Measurements from ENCODE around the gene PSME1. TPM values are rescaled to one million over a fixed set of nuclear protein-coding genes. Genes with fewer than 3 reads are reported as not detected.

PSME1 gene
- total RNA-seq (2014; rRNA removed; shearing (Covaris generic); ENCODE audit: low replicate concordance): 77.8 and 123 TPM in 2 replicates

DNA sequence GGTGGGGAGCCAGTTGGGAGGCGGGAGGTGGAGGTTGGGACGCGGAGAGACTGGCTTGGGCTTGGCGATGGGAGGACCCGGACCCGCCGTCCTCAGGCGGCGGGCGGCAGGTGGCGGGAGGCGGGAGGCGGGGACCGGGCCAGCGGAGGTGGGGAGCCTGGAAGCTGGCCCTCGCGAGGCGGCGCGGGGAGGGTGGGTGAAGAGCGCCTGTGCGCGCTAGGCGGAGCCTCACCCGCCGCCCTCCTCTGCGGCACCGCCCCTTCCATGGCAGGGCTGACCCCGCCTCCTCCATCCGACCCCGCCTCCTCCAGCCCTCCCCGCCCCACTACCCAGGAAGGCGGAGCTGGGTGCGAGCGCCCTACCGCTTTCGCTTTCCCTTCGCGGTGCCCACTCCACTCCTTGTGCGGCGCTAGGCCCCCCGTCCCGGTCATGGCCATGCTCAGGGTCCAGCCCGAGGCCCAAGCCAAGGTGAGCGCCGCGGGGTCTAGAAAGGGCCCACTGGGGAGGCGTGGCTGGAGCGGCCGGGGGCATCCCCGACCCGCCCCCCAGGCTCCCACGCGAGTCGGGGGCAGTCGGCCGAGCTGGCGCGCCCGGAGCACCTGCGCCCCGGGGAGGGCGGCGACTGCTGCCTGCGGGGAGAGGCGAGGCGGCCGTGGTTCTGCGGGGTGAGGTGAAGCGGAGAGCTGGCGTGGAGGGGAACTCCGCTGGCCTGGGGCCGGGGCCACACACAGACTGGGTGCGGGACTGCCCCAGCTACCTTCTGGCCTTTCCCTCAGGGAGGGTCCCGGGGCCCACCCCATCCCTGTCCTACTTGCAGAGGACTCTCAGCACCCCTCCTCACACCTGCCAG, at the start of gene PSME1:
Gene PSME1 (plus strand): TSS at position 361 of the 850 bp plus-strand sequence. CDS start 69 bp downstream, at position 430.
- DNase-seq (ENCODE audit: low read depth): peak; percentile 80
- in situ Hi-C loops (cut with HindIII; ENCODE audit: low pct_unique_long_range_greater_than_20kb, low sequenced_read_pairs): no loop called here

DNA sequence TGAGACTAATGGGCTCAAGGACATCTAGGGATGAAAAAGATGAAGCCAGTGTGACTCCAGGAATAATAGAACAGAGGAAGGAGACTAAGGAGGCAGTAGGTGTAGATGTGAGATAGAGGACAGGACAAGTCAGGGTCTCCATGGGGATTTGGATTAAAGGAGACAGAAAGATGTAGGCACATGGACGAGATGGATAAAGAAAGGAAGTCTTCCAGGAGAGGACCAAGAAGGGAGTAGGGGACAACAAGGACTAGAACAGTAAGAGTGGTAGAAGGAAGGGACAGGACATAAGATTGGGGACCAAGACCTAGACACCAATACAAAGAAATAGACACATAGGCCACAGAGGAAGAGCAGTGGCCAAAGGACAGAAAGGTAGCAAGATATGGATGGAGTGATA, 49.0 kb upstream of the PSME1 start:
- no peak for DNase-seq (ENCODE audit: low read depth)
- in situ Hi-C loops (cut with HindIII; ENCODE audit: low pct_unique_long_range_greater_than_20kb, low sequenced_read_pairs): no loop called here

GRCh38 chr14:24088095-24088494, 47.9 kb upstream of the PSME1 start:
- in situ Hi-C loops (cut with HindIII; ENCODE audit: low pct_unique_long_range_greater_than_20kb, low sequenced_read_pairs): no loop called here
- no peak for DNase-seq (ENCODE audit: low read depth)

DNA sequence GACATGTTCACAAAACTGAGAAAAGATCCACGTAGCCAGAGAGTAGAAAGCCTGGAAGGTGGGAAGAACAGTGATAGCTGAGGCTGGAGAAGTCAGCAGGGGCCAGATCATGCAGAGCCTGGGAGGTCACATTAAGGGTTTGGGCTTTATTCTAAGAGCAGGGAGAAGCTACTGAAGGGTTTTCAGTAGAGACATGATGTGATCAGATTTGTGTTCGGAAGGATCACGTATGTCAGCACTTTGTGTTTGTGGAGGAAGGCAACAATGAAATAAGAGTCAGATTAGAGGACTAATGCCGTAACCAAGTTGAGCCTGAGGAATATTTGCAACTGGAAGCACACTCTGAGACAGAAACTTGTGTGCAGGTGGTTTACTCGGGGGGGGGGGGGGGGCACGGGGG, 46.1 kb upstream of the PSME1 start:
- DNase-seq (ENCODE audit: low read depth): no peak

GRCh38 chr14:24092110-24092504, 43.9 kb upstream of the PSME1 start:
- in situ Hi-C loops (cut with HindIII; ENCODE audit: low pct_unique_long_range_greater_than_20kb, low sequenced_read_pairs): no loop called here
- DNase-seq (ENCODE audit: low read depth): no peak

More for the DNA sequence above, 46.1 kb upstream of the PSME1 start:
- in situ Hi-C loops (cut with HindIII; ENCODE audit: low pct_unique_long_range_greater_than_20kb, low sequenced_read_pairs): no loop called here

DNA sequence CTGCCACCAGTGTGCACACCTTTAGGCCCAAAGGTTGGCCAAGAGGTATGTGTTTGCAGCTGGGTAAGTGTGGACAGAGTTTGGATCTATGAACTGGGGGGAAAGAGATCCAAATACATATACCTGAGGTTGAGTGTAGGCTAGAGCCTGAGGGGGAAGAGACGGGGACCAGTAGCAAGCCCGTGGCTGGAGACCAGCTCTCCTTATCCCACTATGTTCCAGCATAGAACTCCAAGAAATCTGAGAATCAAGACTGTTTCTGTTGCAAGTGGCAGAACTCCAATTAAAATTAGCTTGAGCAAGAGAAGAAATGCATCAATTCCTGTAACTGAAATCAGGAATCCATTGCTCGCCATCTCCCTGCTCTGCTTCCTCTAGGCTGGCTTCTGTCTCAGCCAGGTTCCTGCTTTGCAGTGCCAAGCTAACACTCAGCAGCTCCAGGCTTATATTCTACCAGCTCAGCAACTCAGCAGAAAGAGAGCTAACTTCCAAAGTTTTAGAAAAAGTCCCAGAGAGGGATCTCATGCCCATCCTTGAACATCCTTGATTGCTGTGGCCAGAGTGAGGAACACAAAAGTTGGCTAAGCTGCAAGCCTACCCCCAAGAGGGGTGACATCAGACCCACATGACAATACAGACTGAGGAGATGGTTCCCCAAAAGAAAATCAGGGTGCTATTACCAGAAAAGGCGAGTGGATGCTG, 43.3 kb upstream of the PSME1 start:
- no peak for DNase-seq (ENCODE audit: low read depth)
- in situ Hi-C loops (cut with HindIII; ENCODE audit: low pct_unique_long_range_greater_than_20kb, low sequenced_read_pairs): no loop called here

GRCh38 chr14:24093207-24093900, 42.6 kb upstream of the PSME1 start:
- DNase-seq (ENCODE audit: low read depth): no peak
- in situ Hi-C loops (cut with HindIII; ENCODE audit: low pct_unique_long_range_greater_than_20kb, low sequenced_read_pairs): no loop called here

DNA sequence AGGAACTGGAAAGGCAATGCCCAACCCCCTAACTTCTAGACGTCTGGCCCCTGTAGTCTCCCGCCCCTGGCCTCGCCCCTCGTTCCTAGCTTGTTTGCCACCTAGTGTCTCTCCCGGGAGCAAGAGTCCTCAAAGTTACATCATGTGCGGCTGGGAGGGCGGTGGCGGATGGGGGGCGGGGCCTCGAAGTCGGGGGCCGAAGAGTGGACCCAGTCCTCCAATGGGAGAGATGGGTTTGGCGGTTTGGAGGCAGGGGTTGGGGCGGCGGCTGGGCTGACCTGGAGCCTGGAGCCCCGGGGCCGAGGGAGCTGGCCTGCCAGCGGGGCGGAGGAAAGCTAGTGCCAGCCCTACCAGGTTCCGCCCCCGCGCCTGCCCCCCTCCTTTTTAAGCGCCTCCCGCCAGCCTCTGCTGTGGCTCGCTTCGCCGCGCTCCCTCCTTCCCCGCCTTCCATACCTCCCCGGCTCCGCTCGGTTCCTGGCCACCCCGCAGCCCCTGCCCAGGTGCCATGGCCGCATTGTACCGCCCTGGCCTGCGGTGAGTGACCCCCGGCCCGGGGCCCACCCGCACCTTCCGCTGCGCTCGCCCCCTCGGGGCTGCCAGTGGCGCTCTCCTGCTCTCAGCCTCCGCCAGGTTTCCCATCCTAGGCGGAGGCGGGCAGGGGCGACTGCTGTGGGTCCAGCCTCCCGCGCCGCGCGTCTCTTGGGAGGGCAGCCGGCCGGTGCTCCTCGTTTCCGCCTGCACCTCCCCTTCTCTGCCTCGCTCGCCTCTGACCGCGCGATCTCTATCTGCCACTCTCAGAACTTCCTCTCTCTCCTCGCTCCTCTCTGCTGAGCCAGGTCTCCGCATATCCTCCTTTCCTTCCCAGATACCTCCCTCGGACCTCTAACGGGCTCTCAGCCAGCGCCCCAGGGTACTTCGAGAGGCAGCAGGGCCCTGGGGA, 41.8 kb upstream of the PSME1 start, which contains the start of gene PCK2:
Gene PCK2 (plus strand): TSS at position 411 of the 940 bp plus-strand sequence. CDS start 95 bp downstream, at position 506.
- DNase-seq (ENCODE audit: low read depth): peak; percentile 89
- in situ Hi-C loops (cut with HindIII; ENCODE audit: low pct_unique_long_range_greater_than_20kb, low sequenced_read_pairs): no loop called here

GRCh38 chr14:24094841-24095270, 41.1 kb upstream of the PSME1 start:
- DNase-seq (ENCODE audit: low read depth): no peak
- in situ Hi-C loops (cut with HindIII; ENCODE audit: low pct_unique_long_range_greater_than_20kb, low sequenced_read_pairs): no loop called here

DNA sequence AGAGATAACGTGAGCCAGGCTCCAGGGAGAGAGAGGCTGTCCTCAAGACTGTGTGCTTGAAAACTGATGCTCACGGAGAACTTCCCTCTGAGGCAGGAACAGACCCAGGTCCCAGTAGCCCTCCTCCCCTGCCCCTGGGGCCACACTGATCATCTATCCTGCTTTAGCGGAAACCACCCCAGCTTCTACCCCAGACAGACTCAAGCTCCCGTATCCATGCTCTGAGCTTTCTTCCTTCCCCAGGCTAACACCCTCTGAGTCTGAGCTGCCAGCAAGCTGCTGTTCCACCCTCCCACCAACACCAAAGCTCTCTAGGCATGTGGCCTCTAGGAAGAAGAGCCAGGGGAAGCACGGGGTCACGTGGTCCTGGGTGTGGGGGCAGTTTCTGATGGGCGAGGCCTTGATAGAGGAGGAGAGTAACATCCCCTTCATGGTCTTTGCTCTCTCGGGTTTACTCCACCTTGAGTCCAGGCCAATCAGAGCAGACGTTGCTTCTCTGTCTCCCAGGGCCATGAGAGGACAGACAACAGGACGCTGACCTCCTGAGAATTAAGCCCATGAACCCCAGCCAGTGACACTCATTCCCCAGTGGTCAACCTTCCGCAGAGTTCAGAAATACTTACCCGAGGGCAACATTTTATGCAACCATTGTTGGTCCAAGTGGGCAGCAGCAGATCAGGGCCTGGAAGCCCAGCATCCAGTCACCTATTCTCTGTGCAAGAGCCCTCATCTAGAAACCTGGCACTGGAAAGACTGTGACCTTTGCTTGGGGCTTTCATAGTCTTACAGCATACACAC, 40.5 kb upstream of the PSME1 start:
- peak; percentile 88 for DNase-seq (ENCODE audit: low read depth)
- in situ Hi-C loops (cut with HindIII; ENCODE audit: low pct_unique_long_range_greater_than_20kb, low sequenced_read_pairs): no loop called here

DNA sequence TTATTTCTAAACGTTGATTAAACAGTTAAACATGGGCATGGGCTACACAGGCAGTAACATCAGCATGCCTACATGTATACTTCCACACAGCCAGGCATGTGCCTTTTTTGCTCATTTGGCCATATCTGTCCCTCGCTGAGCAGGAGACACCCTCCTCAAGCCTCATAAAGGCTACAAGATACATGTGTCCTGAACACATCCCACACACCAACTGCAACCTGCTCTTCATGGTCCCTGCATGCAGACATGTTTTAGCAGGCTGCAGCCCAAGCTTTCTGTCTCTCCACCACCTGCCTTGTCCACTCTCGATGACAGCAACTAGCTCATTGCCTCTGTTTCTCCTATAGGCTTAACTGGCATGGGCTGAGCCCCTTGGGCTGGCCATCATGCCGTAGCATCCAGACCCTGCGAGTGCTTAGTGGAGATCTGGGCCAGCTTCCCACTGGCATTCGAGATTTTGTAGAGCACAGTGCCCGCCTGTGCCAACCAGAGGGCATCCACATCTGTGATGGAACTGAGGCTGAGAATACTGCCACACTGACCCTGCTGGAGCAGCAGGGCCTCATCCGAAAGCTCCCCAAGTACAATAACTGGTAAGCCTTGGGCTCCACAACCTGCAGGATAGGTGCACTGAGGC, 39.3 kb upstream of the PSME1 start:
- in situ Hi-C loops (cut with HindIII; ENCODE audit: low pct_unique_long_range_greater_than_20kb, low sequenced_read_pairs): no loop called here
- DNase-seq (ENCODE audit: low read depth): no peak

DNA sequence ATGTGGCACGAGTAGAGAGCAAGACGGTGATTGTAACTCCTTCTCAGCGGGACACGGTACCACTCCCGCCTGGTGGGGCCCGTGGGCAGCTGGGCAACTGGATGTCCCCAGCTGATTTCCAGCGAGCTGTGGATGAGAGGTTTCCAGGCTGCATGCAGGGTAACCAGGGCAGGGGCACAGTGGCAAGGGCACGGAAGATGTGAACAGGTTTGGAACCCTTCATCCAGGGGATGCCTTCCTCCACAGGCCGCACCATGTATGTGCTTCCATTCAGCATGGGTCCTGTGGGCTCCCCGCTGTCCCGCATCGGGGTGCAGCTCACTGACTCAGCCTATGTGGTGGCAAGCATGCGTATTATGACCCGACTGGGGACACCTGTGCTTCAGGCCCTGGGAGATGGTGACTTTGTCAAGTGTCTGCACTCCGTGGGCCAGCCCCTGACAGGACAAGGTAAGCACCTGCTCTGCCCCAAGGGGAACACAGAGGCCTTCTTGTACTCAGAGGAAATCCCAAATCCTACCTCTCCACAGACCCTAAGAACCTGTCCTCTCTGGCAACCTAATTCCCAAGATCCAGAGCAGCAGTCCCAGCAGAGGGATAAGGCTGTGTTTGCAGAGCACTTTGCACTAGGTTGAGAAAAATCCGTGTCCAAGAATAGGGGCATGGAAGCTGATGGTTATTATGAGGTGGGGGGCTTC, 37.6 kb upstream of the PSME1 start:
- no peak for DNase-seq (ENCODE audit: low read depth)
- in situ Hi-C loops (cut with HindIII; ENCODE audit: low pct_unique_long_range_greater_than_20kb, low sequenced_read_pairs): no loop called here

DNA sequence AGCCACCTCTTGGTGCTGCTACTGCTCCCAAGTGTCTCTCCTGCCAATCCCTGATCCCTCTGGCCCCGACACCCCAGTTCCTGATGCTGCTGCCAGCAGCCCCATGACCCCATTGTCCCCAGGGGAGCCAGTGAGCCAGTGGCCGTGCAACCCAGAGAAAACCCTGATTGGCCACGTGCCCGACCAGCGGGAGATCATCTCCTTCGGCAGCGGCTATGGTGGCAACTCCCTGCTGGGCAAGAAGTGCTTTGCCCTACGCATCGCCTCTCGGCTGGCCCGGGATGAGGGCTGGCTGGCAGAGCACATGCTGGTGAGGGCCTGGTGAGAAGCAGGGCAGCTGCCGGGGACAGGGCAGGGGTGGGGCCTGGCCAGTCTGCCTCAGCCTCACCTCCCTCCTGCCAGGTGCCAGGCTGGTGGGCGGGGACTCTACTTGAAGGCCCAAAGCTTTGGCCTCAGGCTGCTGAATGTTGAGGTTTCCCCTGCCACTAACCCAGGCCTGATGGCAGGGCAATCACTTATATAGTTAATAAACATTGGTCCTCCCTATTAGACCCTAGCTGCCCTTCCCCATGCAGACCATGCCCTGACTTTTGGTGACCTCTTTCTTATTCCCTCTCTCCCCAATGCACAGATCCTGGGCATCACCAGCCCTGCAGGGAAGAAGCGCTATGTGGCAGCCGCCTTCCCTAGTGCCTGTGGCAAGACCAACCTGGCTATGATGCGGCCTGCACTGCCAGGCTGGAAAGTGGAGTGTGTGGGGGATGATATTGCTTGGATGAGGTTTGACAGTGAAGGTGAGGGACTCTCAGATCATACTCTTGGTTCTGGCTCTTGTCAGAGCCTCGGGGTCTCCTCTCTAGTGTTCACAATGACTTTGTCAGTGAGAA, 36.8 kb upstream of the PSME1 start:
- in situ Hi-C loops (cut with HindIII; ENCODE audit: low pct_unique_long_range_greater_than_20kb, low sequenced_read_pairs): no loop called here
- DNase-seq (ENCODE audit: low read depth): no peak

GRCh38 chr14:24100197-24100981, 35.6 kb upstream of the PSME1 start:
- DNase-seq (ENCODE audit: low read depth): no peak
- in situ Hi-C loops (cut with HindIII; ENCODE audit: low pct_unique_long_range_greater_than_20kb, low sequenced_read_pairs): no loop called here
